HCT116 (cell line): Measurements from ENCODE around the gene TUBB4B. TPM values are rescaled to one million over a fixed set of nuclear protein-coding genes. Genes with fewer than 3 reads are reported as not detected.

Experiments used
- ATAC-seq: fragments of 200-7000 bp; cut with Tn5 transposase; 2 replicates; pipeline ENCODE4 v1.9.1; 2020; ENCODE audit warnings: mild to moderate bottlenecking, moderate library complexity
- BruUV-seq: library from RNA; stranded (reverse); fragments of 400-500 nt; replicated peaks from 2 replicates; lab custom pipeline; 2021; lab: Mats Ljungman, UMichigan
- CTCF ChIA-PET: fragments of 300-600 bp; sonication (Branson Sonifier 250); formaldehyde crosslinking; loops from one replicate; lab custom pipeline; 2021; ENCODE audit warnings: antibody characterized with exemption; lab: Charles Lee
- POLR2A ChIA-PET: fragments of 300-600, 350-600 bp; sonication (Branson Sonifier 250); formaldehyde crosslinking; loops from one replicate; lab custom pipeline; 2021; ENCODE audit warnings: antibody characterized with exemption; lab: Charles Lee
- RAD21 ChIA-PET, 2 experiments: fragments of 300-600 bp; sonication (Branson Sonifier 250); formaldehyde crosslinking; loops; one replicate each; lab custom pipeline; 2023; ENCODE audit warnings: low total read pairs in 2 of 2; ENCODE audit not compliant: uncharacterized antibody in 2 of 2, unreplicated experiment in 2 of 2, low non-redundant PET in 1 of 2; lab: Charles Lee
- DNase-seq: peaks from one replicate; pipeline ENCODE4 v3.0.0-alpha.2; 2010; ENCODE audit warnings: low read depth, low spot score
- H2AFZ ChIP-seq: fragments of 200-600 bp; shearing (Covaris generic), sonication (generic); 2 replicates; pipeline ENCODE4 v1.6.1; 2017; ENCODE audit warnings: low read depth, mixed run types, mixed read lengths, antibody characterized with exemption, low read length; ENCODE audit not compliant: poor library complexity, severe bottlenecking
- H3K27ac ChIP-seq: 2 replicates; pipeline ENCODE4 v1.5.1; 2012; ENCODE audit warnings: low read depth, low read length
- H3K27me3 ChIP-seq: fragments of 200-600 bp; sonication (generic); 2 replicates; pipeline ENCODE4 v1.6.1; 2016; ENCODE audit warnings: mixed run types, low read length, mixed read lengths; ENCODE audit not compliant: insufficient read depth
- H3K36me3 ChIP-seq, 2 experiments: fragments of 200-500 bp in 1 of 2; fragments of 200-600 bp in 1 of 2; sonication (Bioruptor generic) in 1 of 2; sonication (generic) in 1 of 2; 2 replicates each; pipeline versions ENCODE4 v1.5.1 to v1.6.1; 2014 to 2016; ENCODE audit warnings: low read length in 2 of 2, inconsistent platforms in 1 of 2, mixed read lengths in 1 of 2, mixed run types in 1 of 2; ENCODE audit not compliant: insufficient read depth in 2 of 2, control insufficient read depth in 1 of 2
- H3K4me1 ChIP-seq, 2 experiments: fragments of 200-600 bp in 1 of 2; sonication (generic) in 1 of 2; 2 replicates each; pipeline versions ENCODE4 v1.5.1 to v1.6.1; 2012 to 2017; ENCODE audit warnings: low read length in 2 of 2, inconsistent platforms in 1 of 2, mild to moderate bottlenecking in 1 of 2, mixed read lengths in 1 of 2, mixed run types in 1 of 2, moderate library complexity in 1 of 2; ENCODE audit not compliant: insufficient read depth in 2 of 2, control insufficient read depth in 1 of 2
- H3K4me2 ChIP-seq: fragments of 200-600 bp; sonication (generic); 2 replicates; pipeline ENCODE4 v1.6.1; 2017; ENCODE audit warnings: mixed run types, low read length, mixed read lengths
- H3K4me3 ChIP-seq, 2 experiments: fragments of 200-600 bp in 1 of 2; sonication (generic) in 1 of 2; replicated peaks in 1 of 2; 2 replicates each; pipeline ENCODE4 v1.5.1; 2011 to 2016; ENCODE audit warnings: low read length in 2 of 2, control low read depth in 1 of 2, low read depth in 1 of 2, mild to moderate bottlenecking in 1 of 2, mixed read lengths in 1 of 2, mixed run types in 1 of 2
- H3K79me2 ChIP-seq: fragments of 200-600 bp; sonication (generic); 2 replicates; pipeline ENCODE4 v1.6.1; 2017; ENCODE audit warnings: mild to moderate bottlenecking, mixed run types, low read length, moderate library complexity, mixed read lengths; ENCODE audit not compliant: insufficient read depth
- H3K9ac ChIP-seq: fragments of 200-600 bp; sonication (generic); 2 replicates; pipeline ENCODE4 v1.6.1; 2016; ENCODE audit warnings: low read length, mixed read lengths
- H3K9me2 ChIP-seq: fragments of 200-600 bp; sonication (generic), shearing (Covaris generic); 2 replicates; pipeline ENCODE4 v1.6.1; 2017; ENCODE audit warnings: mixed run types, mild to moderate bottlenecking, moderate library complexity; ENCODE audit not compliant: insufficient read depth
- H3K9me3 ChIP-seq, 2 experiments: fragments of 200-500 bp in 1 of 2; fragments of 200-600 bp in 1 of 2; sonication (Bioruptor generic) in 1 of 2; sonication (generic) in 1 of 2; 2 replicates each; pipeline ENCODE4 v1.6.1; 2014 to 2017; ENCODE audit warnings: low read length in 2 of 2, mixed read lengths in 2 of 2, inconsistent platforms in 1 of 2, low read depth in 1 of 2, mild to moderate bottlenecking in 1 of 2, mixed run types in 1 of 2, moderate library complexity in 1 of 2; ENCODE audit not compliant: control insufficient read depth in 1 of 2, insufficient read depth in 1 of 2
- H4K20me1 ChIP-seq: fragments of 200-600 bp; sonication (generic), shearing (Covaris generic); 2 replicates; pipeline ENCODE4 v1.6.1; 2017; ENCODE audit warnings: mixed run types, mild to moderate bottlenecking, moderate library complexity; ENCODE audit not compliant: insufficient read depth
- EGR1 ChIP-seq: IDR thresholded peaks from 2 replicates; pipeline ENCODE4 v1.6.1; 2012; ENCODE audit warnings: low read depth
- EZH2 ChIP-seq: fragments of 200-600 bp; sonication (generic); IDR thresholded peaks from 2 replicates; pipeline ENCODE4 v1.6.1; 2017; ENCODE audit warnings: antibody characterized with exemption, mixed run types
- POLR2A ChIP-seq: IDR thresholded peaks from 2 replicates; pipeline ENCODE4 v1.7.0; 2011; ENCODE audit warnings: borderline replicate concordance; ENCODE audit not compliant: insufficient read depth, insufficient read length; ENCODE audit errors: extremely low read depth
- POLR2AphosphoS5 ChIP-seq: IDR thresholded peaks from 2 replicates; pipeline ENCODE4 v1.6.1; 2011; ENCODE audit warnings: mild to moderate bottlenecking, low read depth, low read length, moderate library complexity
- RAD21 ChIP-seq: IDR thresholded peaks from 2 replicates; pipeline ENCODE4 v1.6.1; 2012; ENCODE audit warnings: low read depth, mild to moderate bottlenecking
- SP1 ChIP-seq: IDR thresholded peaks from 2 replicates; pipeline ENCODE4 v1.6.1; 2012; ENCODE audit warnings: low read depth
- intact Hi-C: fragments of 100-400 bp; cut with micrococcal nuclease; formaldehyde crosslinking; loops from 2 replicates; pipeline ENCODE4 v1.10.0; 2022
- total RNA-seq: library from RNA; stranded (reverse); gene quantifications from one replicate; pipeline ENCODE4 v1.2.1, GENCODE V29; 2021; ENCODE audit not compliant: unreplicated experiment
- TF ChIP-seq, protein P1 (sequence below), 3 experiments: fragments of 200-600 bp in 1 of 3; sonication (generic) in 1 of 3; IDR thresholded peaks in 2 of 3; conservative IDR thresholded peaks in 1 of 3; 2 replicates each; pipeline ENCODE4 v1.5.1; 2012 to 2017; ENCODE audit warnings: low read depth in 2 of 3, low read length in 2 of 3, antibody characterized with exemption in 1 of 3, borderline replicate concordance in 1 of 3, control low read depth in 1 of 3, mild to moderate bottlenecking in 1 of 3, mixed read lengths in 1 of 3, mixed run types in 1 of 3, moderate library complexity in 1 of 3; ENCODE audit not compliant: insufficient read depth in 1 of 3

The TUBB4B gene
- total RNA-seq, 1 experiment from 2014 or later = 502 TPM

DNA sequence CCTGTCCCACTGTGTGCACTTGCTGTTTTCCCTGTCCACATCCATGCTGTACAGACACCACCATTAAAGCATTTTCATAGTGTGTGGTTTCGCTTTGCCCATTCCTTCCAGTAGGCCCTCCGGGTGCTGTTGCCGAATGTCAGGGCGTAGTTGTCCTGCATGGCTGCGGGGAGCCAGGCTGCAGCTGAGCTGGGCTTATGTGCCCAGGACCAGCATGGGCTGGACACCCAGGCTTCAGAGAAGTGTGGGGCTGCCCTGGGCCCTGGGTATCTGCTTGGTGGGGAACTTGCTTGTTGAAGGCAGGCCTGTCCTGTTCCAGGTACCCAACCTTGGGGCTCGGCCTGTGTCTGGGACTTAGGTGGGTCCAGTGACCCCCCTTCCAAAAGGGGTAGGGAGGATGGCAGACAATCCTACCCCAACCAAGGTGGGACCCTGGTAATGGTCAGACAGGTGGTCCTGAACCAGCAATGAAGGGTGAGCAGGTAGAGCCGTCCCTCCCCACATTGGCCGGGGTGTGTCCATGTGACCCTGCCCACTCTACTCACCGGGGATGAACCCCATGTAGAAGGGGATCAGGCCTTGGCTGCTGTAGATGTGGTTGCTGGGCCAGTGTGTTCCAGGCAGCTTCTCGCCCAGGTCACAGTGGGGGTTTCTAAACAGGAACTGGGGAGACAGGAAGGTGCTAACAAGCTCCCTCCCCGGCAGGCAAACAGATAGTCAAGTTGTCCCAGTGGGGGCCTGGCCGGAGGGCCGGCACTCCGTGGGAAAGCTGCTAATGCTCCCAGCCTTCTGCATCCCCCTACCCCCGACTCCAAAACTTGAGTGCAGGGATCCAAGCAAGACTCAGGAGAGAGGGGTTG lies 2.8 kb downstream of the TUBB4B start:
- ATAC-seq = no peak
- Histone ChIP-seq H3K9ac (no peak overlapping the region), H3K9me2 (no peaks in the 10 kb centered on the region), H3K27ac (peak overlapping the region; percentile 19; the same call in 1 of the 2 replicates), H3K4me1 (peaks cover 9 to 33% of the 10 kb centered on the region in 2 experiments), H3K27me3 (no peaks in the 10 kb centered on the region), H3K79me2 (peaks cover 35% of the 10 kb centered on the region), H3K4me2 (0 out of 2 replicates have a peak overlapping the region, but pooled peaks have one; percentile 10), H3K36me3 (peaks cover 11 to 21% of the 10 kb centered on the region in 2 experiments), H4K20me1 (peaks cover 21% of the 10 kb centered on the region; the same call in 1 of the 2 replicates), H3K9me3 (no peaks in the 10 kb centered on the region), H2AFZ (no peak overlapping the region), H3K4me3 (no peak overlapping the region; a peak in 1 of 4 replicates)
- TF ChIP-seq RAD21 (no peak), POLR2A (peak; percentile 9), EZH2 (no peak), EGR1 (no peak), POLR2AphosphoS5 (peak; percentile 76), SP1 (no peak)
- TF ChIP-seq, protein P1, sequence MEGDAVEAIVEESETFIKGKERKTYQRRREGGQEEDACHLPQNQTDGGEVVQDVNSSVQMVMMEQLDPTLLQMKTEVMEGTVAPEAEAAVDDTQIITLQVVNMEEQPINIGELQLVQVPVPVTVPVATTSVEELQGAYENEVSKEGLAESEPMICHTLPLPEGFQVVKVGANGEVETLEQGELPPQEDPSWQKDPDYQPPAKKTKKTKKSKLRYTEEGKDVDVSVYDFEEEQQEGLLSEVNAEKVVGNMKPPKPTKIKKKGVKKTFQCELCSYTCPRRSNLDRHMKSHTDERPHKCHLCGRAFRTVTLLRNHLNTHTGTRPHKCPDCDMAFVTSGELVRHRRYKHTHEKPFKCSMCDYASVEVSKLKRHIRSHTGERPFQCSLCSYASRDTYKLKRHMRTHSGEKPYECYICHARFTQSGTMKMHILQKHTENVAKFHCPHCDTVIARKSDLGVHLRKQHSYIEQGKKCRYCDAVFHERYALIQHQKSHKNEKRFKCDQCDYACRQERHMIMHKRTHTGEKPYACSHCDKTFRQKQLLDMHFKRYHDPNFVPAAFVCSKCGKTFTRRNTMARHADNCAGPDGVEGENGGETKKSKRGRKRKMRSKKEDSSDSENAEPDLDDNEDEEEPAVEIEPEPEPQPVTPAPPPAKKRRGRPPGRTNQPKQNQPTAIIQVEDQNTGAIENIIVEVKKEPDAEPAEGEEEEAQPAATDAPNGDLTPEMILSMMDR (IDR thresholded peaks at IDR 0.05 in 2 of 3, conservative IDR thresholded peaks at IDR 0.05 in 1 of 3; ENCODE audit: borderline replicate concordance in 1 of 3, insufficient read depth in 1 of 3, low read depth in 2 of 3, low read length in 2 of 3) = peak in 2 of 3 experiments; percentile 12 to 15; a peak in 1 of 6 replicates
- ChIA-PET POLR2A (interaction anchor here (1.1 to 1.7 kb wide), 4 partner anchors 10 to 176 kb away, joined by 3 to 5 read pairs (median 4); partner anchors contain the start of gene SSNA1), CTCF (no interaction called here), RAD21 (no interaction called here)
- BruUV-seq = no TSS peak
- no peak for DNase-seq
- intact Hi-C loops = no loop called here
